Erythroblast (primary cell): ENCODE measurements around the gene RPS6KA2.

Experiments
- DNase-seq, 2 experiments: peaks; one replicate each; lab custom pipeline; 2025; lab: John Stamatoyannopoulos, UW
- GATA1 ChIP-seq: IDR thresholded peaks from 2 replicates; pipeline ENCODE4 v1.6.1; 2011; ENCODE audit warnings: low read depth, mild to moderate bottlenecking, control low read depth, low read length, moderate library complexity
- POLR2A ChIP-seq: IDR thresholded peaks from 2 replicates; pipeline ENCODE4 v1.6.1; 2011; ENCODE audit warnings: mild to moderate bottlenecking, low read length

The RPS6KA2 gene

DNA sequence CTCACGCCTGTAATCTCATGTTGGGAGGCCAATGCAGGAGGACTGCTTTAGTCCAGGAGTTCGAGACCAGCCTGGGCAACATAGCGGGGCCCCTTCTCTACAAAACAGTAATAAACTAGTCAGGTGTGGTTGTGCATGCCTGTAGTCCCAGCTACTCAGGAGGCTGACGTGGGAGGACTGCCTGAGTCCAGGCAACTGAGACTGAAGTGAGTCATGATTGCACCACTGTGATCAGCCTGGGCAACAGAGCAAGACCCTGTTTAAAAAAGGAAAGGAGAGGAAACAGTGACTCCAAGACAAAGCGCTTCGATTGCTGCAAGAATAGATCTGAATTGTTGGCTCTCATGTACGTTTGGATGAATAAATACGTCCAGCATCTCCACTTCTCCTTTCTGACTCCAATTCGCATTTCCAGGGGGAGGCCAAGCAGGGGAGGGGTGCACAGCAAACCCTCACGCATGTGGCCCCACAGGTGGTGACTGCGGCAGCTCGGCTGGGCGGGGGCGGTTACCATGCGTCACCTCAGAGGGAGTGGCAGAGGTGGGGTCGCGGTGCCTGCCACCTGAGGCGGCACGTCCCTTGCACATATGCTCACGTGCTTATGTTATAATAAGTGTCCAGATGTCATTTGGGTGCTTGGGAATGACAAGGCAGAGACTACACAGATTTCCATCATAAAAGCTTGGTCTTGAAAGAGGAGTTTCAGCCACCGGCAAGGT lies 149.2 kb downstream of the RPS6KA2 start:
- TF ChIP-seq GATA1 (no peak), POLR2A (no peak)
- no peak for DNase-seq

DNA sequence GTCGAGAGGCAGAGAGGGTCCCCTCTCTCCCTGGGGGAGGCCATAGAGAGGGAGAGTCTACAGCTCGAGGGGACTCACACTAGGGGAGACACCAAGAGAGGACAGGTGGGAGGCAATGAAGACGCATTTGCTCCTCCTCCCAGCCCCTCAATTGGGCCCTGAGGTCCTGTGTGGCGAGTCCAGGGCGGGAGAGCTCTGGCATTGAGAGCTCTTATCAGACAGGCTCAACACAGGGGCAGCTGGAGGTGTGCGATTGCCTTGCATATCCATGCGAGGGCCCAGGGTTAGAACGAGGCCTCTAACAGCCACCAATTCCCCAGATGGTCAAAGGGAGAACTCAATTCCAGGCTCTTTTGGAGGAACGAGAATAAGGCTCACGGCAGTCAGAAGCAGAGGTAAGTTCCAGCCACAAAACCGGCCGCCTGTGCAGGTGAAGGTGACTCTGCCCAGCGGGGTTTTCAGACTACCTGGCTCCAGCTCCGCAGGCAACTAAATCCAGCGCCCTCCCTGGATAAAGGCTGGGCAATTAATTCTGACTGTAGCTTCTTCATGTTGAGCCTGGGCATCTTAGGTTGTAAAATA lies 150.3 kb downstream of the RPS6KA2 start:
- TF ChIP-seq GATA1 = no peak
- TF ChIP-seq POLR2A = no peak
- DNase-seq = no peak

DNA sequence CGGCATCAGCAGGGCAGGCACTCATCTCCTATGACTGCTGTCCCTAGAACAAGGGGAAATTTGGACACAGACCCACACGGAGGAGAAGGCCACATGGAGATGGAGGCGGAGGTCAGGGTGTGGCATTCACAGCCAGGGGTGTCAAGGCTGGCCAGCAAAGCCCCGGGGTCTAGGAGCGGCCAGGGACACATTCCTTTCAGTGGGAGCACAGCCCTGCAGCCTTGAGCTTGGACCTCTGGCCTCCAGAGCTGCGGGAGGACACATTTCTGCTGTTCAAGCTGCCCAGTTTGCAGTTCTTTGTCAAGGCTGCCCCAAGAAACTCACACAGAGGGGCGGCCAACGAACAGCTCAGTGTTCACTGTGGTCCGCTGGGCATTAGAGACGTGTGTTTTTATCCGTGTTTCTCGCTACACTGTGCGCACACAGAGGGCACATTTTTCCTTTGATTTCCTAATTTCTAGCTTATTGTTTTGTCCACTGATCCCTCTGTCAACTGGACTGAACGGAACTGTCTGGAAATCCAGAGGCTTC lies 150.9 kb downstream of the RPS6KA2 start:
- TF ChIP-seq GATA1 = no peak
- no peak for TF ChIP-seq POLR2A
- no peak for DNase-seq

DNA sequence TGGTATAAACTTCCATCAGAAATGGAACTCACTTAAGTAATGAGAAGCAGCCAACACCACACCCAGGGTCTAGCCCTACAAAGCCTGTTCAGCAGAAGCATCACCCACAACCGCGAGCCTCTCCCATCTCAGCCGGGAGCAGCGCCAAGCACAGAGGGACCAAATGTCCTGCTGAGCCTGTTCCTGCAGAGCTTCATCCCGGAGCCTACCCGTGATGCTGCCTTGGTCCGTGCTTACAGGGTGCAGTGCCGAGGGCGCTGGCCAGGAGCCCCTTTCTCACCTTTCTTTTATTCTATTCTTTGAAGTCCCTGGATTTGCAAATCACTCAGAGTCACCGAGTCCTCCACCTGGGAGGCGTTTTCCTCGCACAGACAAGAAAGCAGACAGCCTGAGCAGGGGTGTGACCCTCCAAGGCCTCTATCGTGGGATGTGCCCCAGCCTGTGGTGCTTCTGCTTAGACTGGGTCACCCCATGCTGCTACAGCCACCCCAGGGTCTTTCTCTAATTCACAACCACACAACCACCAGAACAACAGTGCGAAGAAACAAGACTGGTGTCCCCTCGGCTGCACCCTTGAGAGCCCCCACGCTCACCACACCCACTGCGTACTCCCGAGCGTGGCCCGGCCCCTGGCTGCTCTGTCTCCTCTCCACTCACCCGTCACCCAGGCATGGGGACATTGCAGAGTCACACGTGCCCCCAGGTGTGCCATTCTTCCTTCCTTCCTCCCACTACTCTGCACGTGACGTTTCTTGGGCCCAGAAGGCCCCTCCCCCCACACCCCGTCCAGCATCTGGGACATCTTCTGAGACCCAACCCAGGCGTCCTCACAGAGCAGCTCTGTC lies 152.1 kb downstream of the RPS6KA2 start:
- DNase-seq = no peak
- TF ChIP-seq POLR2A (no peak), GATA1 (no peak)

DNA sequence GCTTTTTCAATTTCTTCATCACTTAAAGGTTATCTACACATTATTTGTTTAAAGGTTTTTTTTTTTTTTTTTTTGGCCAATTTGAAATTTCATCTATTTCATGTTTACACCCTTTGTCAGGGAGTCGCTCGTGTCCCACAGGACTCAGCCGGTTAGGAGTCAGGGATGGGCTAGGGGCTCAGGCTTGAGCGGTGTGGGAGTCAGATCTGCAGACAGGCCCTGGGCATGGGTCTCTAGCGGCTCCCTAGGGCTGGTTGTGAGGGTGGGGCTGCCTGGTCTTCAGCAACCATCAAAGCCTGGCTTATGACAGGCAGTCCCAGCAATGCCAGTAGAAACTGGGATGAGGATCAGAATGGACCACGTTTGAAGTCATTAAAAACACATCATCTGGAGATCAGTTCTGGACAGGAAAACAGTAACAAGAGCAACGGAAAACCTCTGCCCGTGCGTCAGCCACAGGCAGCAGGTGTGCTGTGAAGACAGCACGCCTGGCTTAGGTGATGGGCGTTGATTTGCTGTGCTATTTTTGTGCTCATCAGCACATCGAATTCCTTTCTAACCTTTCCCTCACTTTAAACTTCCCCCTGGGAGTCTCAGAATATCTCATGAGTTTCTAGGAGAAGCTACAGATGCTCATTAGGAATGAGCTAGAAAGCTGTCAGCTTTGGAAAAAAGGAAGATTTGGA lies 153.0 kb downstream of the RPS6KA2 start:
- no peak for DNase-seq

DNA sequence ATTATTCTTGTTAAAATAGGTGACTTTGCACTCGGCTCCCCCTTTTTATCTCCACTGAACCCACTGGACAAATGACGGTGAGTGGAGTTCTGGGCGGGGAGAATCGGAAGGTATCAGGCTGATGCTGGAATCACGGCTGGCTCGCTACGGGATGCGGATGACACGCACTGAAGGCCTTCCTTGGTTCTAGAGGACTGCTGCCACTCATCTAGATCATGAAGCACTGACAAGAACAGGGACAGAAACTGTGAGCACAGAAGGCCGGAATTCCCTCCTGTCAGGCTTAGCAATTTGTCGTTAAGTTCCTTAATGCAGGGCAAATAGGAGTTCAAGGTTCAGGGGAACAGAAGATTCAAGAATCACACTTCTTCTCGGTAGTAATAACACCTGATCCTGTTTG lies 154.4 kb downstream of the RPS6KA2 start:
- TF ChIP-seq POLR2A (no peak), GATA1 (no peak)
- no peak for DNase-seq

More for the DNA sequence above, 153.0 kb downstream of the RPS6KA2 start:
- TF ChIP-seq POLR2A (no peak), GATA1 (no peak)

DNA sequence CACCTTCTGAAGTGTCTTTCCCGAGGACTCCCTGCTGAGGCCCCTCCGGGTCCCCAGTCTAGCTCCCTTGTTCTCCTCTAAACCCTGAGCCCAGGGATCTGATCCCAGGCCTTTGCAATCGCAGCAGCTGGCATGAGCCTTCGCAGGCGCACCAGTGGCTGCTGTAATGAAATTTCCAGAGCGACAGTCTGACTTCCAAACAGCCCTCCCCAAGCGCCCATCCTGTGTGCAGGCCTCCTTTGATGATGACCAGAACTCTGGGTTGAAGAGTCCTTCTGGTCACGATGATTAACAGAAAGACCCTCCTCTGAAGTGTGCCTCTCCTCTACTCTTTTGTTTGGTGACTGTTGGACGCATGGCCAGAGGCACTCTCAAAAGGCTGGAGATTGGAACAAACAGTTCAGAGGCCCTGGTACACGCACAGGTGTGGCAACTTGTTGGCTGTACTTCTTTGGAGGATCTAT lies 155.2 kb downstream of the RPS6KA2 start:
- no peak for TF ChIP-seq GATA1
- no peak for TF ChIP-seq POLR2A
- DNase-seq = no peak

DNA sequence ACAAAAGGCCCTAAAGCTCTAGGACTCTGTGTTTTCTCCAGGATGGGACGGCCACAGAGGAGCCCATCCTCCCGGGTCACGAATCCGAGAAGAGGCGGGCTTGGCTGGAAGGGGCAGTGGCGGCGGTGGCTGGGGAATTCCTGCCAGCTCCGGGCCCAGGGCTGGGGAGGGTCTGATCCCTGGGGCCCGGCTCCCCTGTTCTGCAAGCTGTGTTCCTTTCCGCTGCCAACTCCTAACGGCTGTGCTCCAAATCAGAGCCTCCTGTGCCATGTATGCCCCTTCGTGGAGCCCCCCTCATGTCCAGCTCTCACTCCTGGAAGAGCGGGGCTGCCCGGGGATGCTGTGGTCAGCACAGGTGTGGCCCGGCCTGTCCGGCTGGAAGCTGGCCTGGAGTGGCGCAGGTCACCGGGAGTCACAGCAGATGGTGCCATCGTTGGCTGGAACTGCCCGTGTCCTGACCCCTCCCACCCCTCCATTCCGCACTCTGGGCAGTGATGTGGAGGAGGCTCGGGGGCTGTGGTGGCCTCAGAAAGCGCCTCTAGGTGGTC lies 156.1 kb downstream of the RPS6KA2 start:
- no peak for TF ChIP-seq POLR2A
- no peak for TF ChIP-seq GATA1
- no peak for DNase-seq

DNA sequence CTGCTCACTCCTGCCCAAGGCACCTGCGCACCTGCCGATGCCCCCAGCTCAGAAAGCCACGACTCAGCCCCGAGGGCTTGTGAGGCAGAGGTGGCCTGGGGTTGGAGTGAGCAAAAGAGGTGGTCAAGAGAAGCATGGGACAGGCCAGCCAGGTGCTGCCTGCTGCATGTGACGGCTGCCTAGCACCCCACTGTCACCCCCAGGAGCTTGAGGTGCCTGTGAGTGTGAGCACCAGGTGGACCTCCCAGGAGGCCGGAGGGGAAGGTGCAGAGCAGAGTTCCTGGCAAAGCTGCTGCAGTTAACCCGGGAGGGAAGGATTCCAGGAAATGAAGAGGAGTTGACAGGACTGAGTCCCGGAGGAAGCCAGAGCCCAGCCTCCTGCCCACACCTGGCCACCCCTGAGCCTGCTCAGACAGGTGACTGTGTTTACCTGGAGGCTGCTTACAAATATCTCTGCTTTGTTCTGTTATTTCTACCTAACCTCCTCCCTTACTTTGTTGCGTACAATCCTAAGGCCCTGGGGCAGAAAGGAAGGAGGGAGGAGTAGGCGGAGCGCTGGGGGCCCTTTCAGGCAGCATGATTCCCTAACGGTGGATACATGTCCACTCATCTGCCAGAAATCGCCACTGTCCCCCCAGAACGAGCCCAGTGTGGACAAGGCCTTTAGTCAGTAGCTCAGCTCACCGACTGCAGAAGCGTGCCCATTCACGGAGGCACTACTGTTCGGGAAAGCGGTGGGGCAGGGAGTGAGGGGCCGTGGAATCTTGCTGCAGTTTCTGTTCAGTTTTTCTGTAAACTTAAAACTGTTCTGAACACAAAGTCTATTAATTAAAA lies 156.8 kb downstream of the RPS6KA2 start:
- TF ChIP-seq GATA1 (no peak), POLR2A (no peak)
- DNase-seq = no peak

DNA sequence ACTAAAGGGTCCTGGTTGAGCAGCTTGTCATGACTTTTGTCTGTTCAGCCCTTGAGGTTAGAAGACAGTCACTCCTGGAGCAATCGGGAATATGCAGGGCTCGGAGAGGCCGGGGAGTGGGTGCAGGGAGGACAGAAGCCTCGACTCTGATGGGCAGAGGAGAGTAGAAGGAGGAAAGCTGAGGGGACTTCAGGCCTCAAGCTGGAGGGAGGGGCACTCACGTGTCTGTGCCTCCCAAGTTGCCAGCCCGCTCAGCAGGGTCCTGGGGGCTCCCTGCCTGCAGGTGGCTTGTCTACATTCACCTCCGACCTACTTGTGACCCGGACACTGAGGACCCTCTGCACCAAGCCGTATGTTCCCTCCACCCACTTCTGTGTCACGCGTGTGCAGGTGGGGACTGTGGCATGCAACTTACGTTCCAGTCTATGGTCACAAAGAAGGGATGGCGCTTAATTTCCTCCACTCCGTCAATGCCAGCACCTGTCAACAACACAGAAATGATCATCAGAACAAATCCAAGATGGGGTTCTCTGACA lies 157.6 kb downstream of the RPS6KA2 start:
- DNase-seq = no peak
- TF ChIP-seq GATA1 (no peak), POLR2A (no peak)

DNA sequence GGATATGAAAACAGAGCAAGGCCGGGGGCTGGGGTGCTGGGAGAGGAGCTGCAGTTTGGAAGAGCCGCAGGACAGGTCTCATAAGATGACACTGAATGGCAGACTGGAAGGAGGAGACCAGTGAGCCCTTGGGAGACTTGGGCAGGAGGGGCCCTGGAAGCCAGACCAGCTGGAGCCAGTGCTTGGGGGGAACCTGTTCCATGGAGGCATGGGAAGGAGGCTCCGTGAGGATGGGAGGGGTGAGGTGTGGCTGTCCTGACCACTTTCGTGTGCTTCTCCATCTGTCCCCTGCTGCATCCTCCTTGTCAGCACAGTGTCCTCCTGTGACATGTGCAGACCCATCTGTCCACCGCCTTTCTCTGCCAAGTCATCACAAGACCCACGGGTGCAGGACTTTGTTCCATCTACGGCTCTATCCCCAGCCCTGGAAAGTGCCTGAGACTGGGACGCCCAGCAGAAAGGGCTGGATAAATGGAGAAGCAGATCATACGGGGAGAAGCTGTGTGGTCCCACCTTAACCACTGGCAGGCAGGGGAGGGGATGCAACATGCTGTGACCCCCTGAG lies 159.5 kb downstream of the RPS6KA2 start:
- no peak for DNase-seq
- TF ChIP-seq GATA1 (no peak), POLR2A (no peak)
